GM12878 (cell line): ENCODE measurements around the gene NAA10. TPM values are rescaled to one million over a fixed set of nuclear protein-coding genes. Genes with fewer than 3 reads are reported as not detected.

ENCODE experiments used
- ATAC-seq: fragments of 200-7000 bp; cut with Tn5 transposase; 3 replicates; pipeline ENCODE4 v1.9.1; 2020; ENCODE audit warnings: mild to moderate bottlenecking, moderate library complexity
- BruUV-seq: library from RNA; stranded (reverse); fragments of 400-500 nt; replicated peaks from 2 replicates; lab custom pipeline; 2021; lab: Mats Ljungman, UMichigan
- CTCF ChIA-PET: fragments of 300-600 bp; sonication (Branson Sonifier 250); formaldehyde crosslinking; extraction: SDS; loops from one replicate; lab custom pipeline; 2021; ENCODE audit warnings: inconsistent platforms; lab: Yijun Ruan, JAX
- POLR2A ChIA-PET: fragments of 350-600 bp; formaldehyde crosslinking; extraction: SDS; loops from one replicate; lab custom pipeline; 2021; ENCODE audit warnings: inconsistent platforms; lab: Charles Lee
- RAD21 ChIA-PET: fragments of 300-600 bp; sonication (Branson Sonifier 250); formaldehyde crosslinking; loops from one replicate; lab custom pipeline; 2023; ENCODE audit warnings: antibody characterized with exemption; ENCODE audit not compliant: unreplicated experiment; lab: Charles Lee
- SMC1A ChIA-PET: fragments of 300-600 bp; sonication (Branson Sonifier 250); formaldehyde crosslinking; loops from one replicate; lab custom pipeline; 2023; ENCODE audit not compliant: unreplicated experiment, uncharacterized antibody; lab: Charles Lee
- DNase-seq: peaks from one replicate; pipeline ENCODE4 v3.0.0-alpha.2; 2011; ENCODE audit warnings: low read depth, low spot score
- FAIRE-seq: peaks from 3 replicates; lab custom pipeline; 2011; peaks lifted over from hg19 to GRCh38; lab: Jason Lieb, UNC
- H2AFZ ChIP-seq: 2 replicates; pipeline ENCODE4 v1.6.0; 2011; ENCODE audit warnings: low read depth, low read length, control low read depth; ENCODE audit not compliant: control insufficient read depth
- H3K27ac ChIP-seq: 2 replicates; pipeline ENCODE4 v1.5.1; 2011; ENCODE audit warnings: control low read depth; ENCODE audit not compliant: control insufficient read depth, insufficient read depth
- H3K27me3 ChIP-seq, 2 experiments: replicated peaks in 1 of 2; 2 replicates each; pipeline versions ENCODE4 v1.6.0 to v1.6.1; 2011; ENCODE audit warnings: low read length in 1 of 2; ENCODE audit not compliant: control insufficient read depth in 2 of 2, insufficient read depth in 2 of 2
- H3K36me3 ChIP-seq, 2 experiments: 2 replicates each; pipeline ENCODE4 v1.5.1; 2011; ENCODE audit warnings: low read length in 1 of 2; ENCODE audit not compliant: control insufficient read depth in 2 of 2, insufficient read depth in 2 of 2
- H3K4me1 ChIP-seq: 2 replicates; pipeline ENCODE4 v1.6.1; 2011; ENCODE audit warnings: mild to moderate bottlenecking, low read length, moderate library complexity, mixed read lengths; ENCODE audit not compliant: control insufficient read depth, insufficient read depth
- H3K4me2 ChIP-seq: 2 replicates; pipeline ENCODE4 v1.6.0; 2011; ENCODE audit warnings: control low read depth; ENCODE audit not compliant: control insufficient read depth, insufficient read depth
- H3K4me3 ChIP-seq: fragments of 200-600 bp; sonication (generic); 2 replicates; pipeline ENCODE4 v1.5.1; 2016
- H3K79me2 ChIP-seq: 2 replicates; pipeline ENCODE4 v1.6.0; 2011; ENCODE audit warnings: low read length; ENCODE audit not compliant: control insufficient read depth, insufficient read depth
- H3K9ac ChIP-seq: 2 replicates; pipeline ENCODE4 v1.8.0; 2011; ENCODE audit warnings: low read length, control low read depth, mixed read lengths; ENCODE audit not compliant: control insufficient read depth, insufficient read depth
- H3K9me3 ChIP-seq: replicated peaks from 3 replicates; pipeline ENCODE4 v1.5.1; 2011; ENCODE audit warnings: mild to moderate bottlenecking, low read length; ENCODE audit not compliant: control insufficient read depth, insufficient read depth
- H4K20me1 ChIP-seq: 2 replicates; pipeline ENCODE4 v1.6.0; 2011; ENCODE audit not compliant: control insufficient read depth, insufficient read depth
- CHD1 ChIP-seq: IDR thresholded peaks from 2 replicates; pipeline ENCODE4 v1.6.1; 2012; ENCODE audit warnings: low read depth, low read length, improper control_type of control experiment
- CHD4 ChIP-seq: fragments of 200-600 bp; sonication (generic); IDR thresholded peaks from 2 replicates; pipeline ENCODE4 v1.6.1; 2016; ENCODE audit warnings: mild to moderate bottlenecking
- KLF5 ChIP-seq: fragments of 450-650 bp; IDR thresholded peaks from 2 replicates; pipeline ENCODE4 v1.6.1; 2014; ENCODE audit warnings: mild to moderate bottlenecking; ENCODE audit not compliant: partially characterized antibody
- MXI1 ChIP-seq: fragments of 150-350 bp; IDR thresholded peaks from 2 replicates; pipeline ENCODE4 v1.6.1; 2011; ENCODE audit warnings: low read depth, mild to moderate bottlenecking, inconsistent platforms, low read length, improper control_type of control experiment
- PAX5 ChIP-seq: IDR thresholded peaks from 2 replicates; pipeline ENCODE4 v1.6.1; 2011; ENCODE audit warnings: low read depth, low read length, borderline replicate concordance
- PKNOX1 ChIP-seq: fragments of 450-650 bp; IDR thresholded peaks from 2 replicates; pipeline ENCODE4 v1.6.1; 2016; ENCODE audit warnings: mild to moderate bottlenecking
- PML ChIP-seq: IDR thresholded peaks from 2 replicates; pipeline ENCODE4 v1.6.1; 2012; ENCODE audit warnings: low read length, inconsistent platforms
- POLR2AphosphoS2 ChIP-seq: IDR thresholded peaks from 2 replicates; pipeline ENCODE4 v1.6.1; 2011; ENCODE audit warnings: low read depth, mild to moderate bottlenecking, low read length, improper control_type of control experiment, moderate library complexity
- RELA ChIP-seq: fragments of 450-650 bp; IDR thresholded peaks from 2 replicates; pipeline ENCODE4 v1.8.0; 2014; ENCODE audit warnings: borderline replicate concordance; ENCODE audit not compliant: partially characterized antibody
- RUNX3 ChIP-seq: IDR thresholded peaks from 2 replicates; pipeline ENCODE4 v1.6.1; 2012; ENCODE audit warnings: low read length, inconsistent platforms
- TBL1XR1 ChIP-seq: IDR thresholded peaks from 2 replicates; pipeline ENCODE4 v1.6.1; 2012; ENCODE audit warnings: low read depth, low read length, improper control_type of control experiment
- USF2 ChIP-seq: IDR thresholded peaks from 2 replicates; pipeline ENCODE4 v1.6.1; 2011; ENCODE audit warnings: low read depth, low read length, improper control_type of control experiment, borderline replicate concordance
- ZNF207 ChIP-seq: fragments of 450-650 bp; IDR thresholded peaks from 2 replicates; pipeline ENCODE4 v1.6.1; 2014; ENCODE audit warnings: antibody characterized with exemption, mild to moderate bottlenecking, borderline replicate concordance
- WGBS: methylation state at CpG from one replicate; pipeline ENCODE4 v1.1.6; 2016; ENCODE audit warnings: low lambda C conversion rate; ENCODE audit not compliant: insufficient replicate concordance, insufficient coverage; ENCODE audit errors: missing lambda C conversion rate; 5-methylcytosine and 5-hydroxymethylcytosine counted together
- in situ Hi-C: fragments of 300-500 bp; cut with MboI; formaldehyde crosslinking; loops from 9 replicates; pipeline ENCODE4 v1.14.3; 2018; ENCODE audit warnings: mixed read lengths
- intact Hi-C: fragments of 100-400 bp; cut with micrococcal nuclease; formaldehyde crosslinking; loops from one replicate; pipeline ENCODE4 v1.14.2; 2022; ENCODE audit not compliant: unreplicated experiment
- polyA plus RNA-seq, 11 experiments: library from polyadenylated mRNA; depleted of rRNA in 4 of 11; unstranded in 6 of 11; stranded (reverse) in 5 of 11; fragments of >200 nt; fragmentation: Nextera tagmentation in 4 of 11; fragmentation: Illumina TruSeq in 1 of 11; extraction: Ambion mirVana in 4 of 11; extraction: Trizol in 1 of 11; gene quantifications; 1 replicate in 1 of 11; 2 replicates in 10 of 11; pipeline versions ENCODE4 v1.2.1 to v1.2.3, GENCODE V29; 2011 to 2016; ENCODE audit warnings: inconsistent platforms in 2 of 11, missing spikeins in 2 of 11, low read depth in 1 of 11
- total RNA-seq, 4 experiments: library from RNA; depleted of rRNA in 3 of 4; stranded (reverse); fragments of >200 nt in 3 of 4; fragmentation: Illumina TruSeq in 1 of 4; extraction: Trizol in 1 of 4; gene quantifications; 2 replicates each; pipeline versions ENCODE4 v1.2.1 to v1.2.3, GENCODE V29; 2013 to 2021
- TF ChIP-seq, protein P1 (sequence below): IDR thresholded peaks from 2 replicates; pipeline ENCODE4 v1.6.1; 2012; ENCODE audit warnings: low read depth, low read length, improper control_type of control experiment
- TF ChIP-seq, protein P2 (sequence below): fragments of 450-650 bp; IDR thresholded peaks from 2 replicates; pipeline ENCODE4 v1.6.1; 2017; ENCODE audit warnings: mild to moderate bottlenecking
- TF ChIP-seq, protein P3 (sequence below), 3 experiments: IDR thresholded peaks in 2 of 3; conservative IDR thresholded peaks in 1 of 3; 2 replicates each; pipeline ENCODE4 v1.5.1; 2011; ENCODE audit warnings: low read depth in 3 of 3, low read length in 3 of 3, mild to moderate bottlenecking in 3 of 3, control low read depth in 2 of 3, moderate library complexity in 2 of 3, inconsistent platforms in 1 of 3, mixed read lengths in 1 of 3; ENCODE audit not compliant: control insufficient read depth in 2 of 3, insufficient read depth in 1 of 3; ENCODE audit errors: extremely low read depth in 1 of 3

Gene NAA10
- total and polyA plus RNA-seq, 10 of the 15 experiments (the other 5 are each of a cell fraction or from before 2014, with no cell fraction given), result 7.9 to 212 (median 98.9) TPM

- 0 out of 4 replicates have a peak, but pooled peaks cover 0 to 1% of the 10 kb centered on the region in 2 experiments for H3K27me3 ChIP-seq
- no TSS peak for BruUV-seq
- CTCF ChIA-PET, result interaction anchor here (1.8 kb wide), 1 partner anchor 27 kb away, joined by 3 read pairs; no protein-coding TSS in a partner anchor
- H4K20me1 ChIP-seq, result no peaks in the 10 kb centered on the region
- peaks cover 9% of the 10 kb centered on the region; the same call in 1 of the 2 replicates for H3K4me1 ChIP-seq
- H2AFZ ChIP-seq, result no peak overlapping the region
- no peak overlapping the region for H3K4me2 ChIP-seq
- peaks cover 0 to 3% of the 10 kb centered on the region in 2 experiments; a peak in 1 of 4 replicates for H3K36me3 ChIP-seq
- 87% methylated on average over 14 of the region's 14 CpGs for WGBS
- FAIRE-seq (no peak), DNase-seq (no peak)
- H3K4me3 ChIP-seq, result no peak overlapping the region
- intact Hi-C loops, result no loop called here
- POLR2A ChIA-PET, result no interaction called here
- H3K79me2 ChIP-seq, result peaks cover 27% of the 10 kb centered on the region
- H3K27ac ChIP-seq, result no peak overlapping the region
- RAD21 ChIA-PET, result no interaction called here
- SMC1A ChIA-PET, result no interaction called here
- no peak for TF ChIP-seq PAX5
- TF ChIP-seq, protein P1, sequence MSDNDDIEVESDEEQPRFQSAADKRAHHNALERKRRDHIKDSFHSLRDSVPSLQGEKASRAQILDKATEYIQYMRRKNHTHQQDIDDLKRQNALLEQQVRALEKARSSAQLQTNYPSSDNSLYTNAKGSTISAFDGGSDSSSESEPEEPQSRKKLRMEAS, result no peak
- TF ChIP-seq KLF5, result no peak
- no peak for TF ChIP-seq RELA
- TF ChIP-seq CHD1, result no peak
- no peak for TF ChIP-seq USF2
- TF ChIP-seq MXI1, result no peak
- TF ChIP-seq PKNOX1, result no peak
- TF ChIP-seq, protein P2, sequence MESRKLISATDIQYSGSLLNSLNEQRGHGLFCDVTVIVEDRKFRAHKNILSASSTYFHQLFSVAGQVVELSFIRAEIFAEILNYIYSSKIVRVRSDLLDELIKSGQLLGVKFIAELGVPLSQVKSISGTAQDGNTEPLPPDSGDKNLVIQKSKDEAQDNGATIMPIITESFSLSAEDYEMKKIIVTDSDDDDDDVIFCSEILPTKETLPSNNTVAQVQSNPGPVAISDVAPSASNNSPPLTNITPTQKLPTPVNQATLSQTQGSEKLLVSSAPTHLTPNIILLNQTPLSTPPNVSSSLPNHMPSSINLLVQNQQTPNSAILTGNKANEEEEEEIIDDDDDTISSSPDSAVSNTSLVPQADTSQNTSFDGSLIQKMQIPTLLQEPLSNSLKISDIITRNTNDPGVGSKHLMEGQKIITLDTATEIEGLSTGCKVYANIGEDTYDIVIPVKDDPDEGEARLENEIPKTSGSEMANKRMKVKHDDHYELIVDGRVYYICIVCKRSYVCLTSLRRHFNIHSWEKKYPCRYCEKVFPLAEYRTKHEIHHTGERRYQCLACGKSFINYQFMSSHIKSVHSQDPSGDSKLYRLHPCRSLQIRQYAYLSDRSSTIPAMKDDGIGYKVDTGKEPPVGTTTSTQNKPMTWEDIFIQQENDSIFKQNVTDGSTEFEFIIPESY, result no peak
- TF ChIP-seq PML, result no peak
- TF ChIP-seq POLR2AphosphoS2, result no peak
- TF ChIP-seq RUNX3, result no peak
- TF ChIP-seq, protein P3, sequence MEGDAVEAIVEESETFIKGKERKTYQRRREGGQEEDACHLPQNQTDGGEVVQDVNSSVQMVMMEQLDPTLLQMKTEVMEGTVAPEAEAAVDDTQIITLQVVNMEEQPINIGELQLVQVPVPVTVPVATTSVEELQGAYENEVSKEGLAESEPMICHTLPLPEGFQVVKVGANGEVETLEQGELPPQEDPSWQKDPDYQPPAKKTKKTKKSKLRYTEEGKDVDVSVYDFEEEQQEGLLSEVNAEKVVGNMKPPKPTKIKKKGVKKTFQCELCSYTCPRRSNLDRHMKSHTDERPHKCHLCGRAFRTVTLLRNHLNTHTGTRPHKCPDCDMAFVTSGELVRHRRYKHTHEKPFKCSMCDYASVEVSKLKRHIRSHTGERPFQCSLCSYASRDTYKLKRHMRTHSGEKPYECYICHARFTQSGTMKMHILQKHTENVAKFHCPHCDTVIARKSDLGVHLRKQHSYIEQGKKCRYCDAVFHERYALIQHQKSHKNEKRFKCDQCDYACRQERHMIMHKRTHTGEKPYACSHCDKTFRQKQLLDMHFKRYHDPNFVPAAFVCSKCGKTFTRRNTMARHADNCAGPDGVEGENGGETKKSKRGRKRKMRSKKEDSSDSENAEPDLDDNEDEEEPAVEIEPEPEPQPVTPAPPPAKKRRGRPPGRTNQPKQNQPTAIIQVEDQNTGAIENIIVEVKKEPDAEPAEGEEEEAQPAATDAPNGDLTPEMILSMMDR (IDR thresholded peaks at IDR 0.05 in 2 of 3, conservative IDR thresholded peaks at IDR 0.05 in 1 of 3; ENCODE audit: control insufficient read depth in 2 of 3, extremely low read depth in 1 of 3, insufficient read depth in 1 of 3, low read depth in 3 of 3, low read length in 3 of 3), result no peak
- TF ChIP-seq ZNF207, result no peak
- no peak for TF ChIP-seq CHD4
- TF ChIP-seq TBL1XR1, result no peak
- TF ChIP-seq, all 136 proteins: peak for 0
- H3K9ac ChIP-seq, result no peak overlapping the region
- in situ Hi-C loops, result loop anchor here (10.0 kb wide), 1 partner anchor 64 kb away; no protein-coding TSS in a partner anchor
- ATAC-seq, result no peak
- H3K9me3 ChIP-seq, result no peaks in the 10 kb centered on the region
These were observed 14.3 kb downstream of the NAA10 start for GRCh38 chrX:153920546-153920945.
